ENCODE results near the gene UGT1A8. TPM values are rescaled to one million over a fixed set of nuclear protein-coding genes. Genes with fewer than 3 reads are reported as not detected.

The UGT1A8 gene
- polyA plus RNA-seq, 1 of the 3 experiments (the other 2 are of a cell fraction): not detected

DNA sequence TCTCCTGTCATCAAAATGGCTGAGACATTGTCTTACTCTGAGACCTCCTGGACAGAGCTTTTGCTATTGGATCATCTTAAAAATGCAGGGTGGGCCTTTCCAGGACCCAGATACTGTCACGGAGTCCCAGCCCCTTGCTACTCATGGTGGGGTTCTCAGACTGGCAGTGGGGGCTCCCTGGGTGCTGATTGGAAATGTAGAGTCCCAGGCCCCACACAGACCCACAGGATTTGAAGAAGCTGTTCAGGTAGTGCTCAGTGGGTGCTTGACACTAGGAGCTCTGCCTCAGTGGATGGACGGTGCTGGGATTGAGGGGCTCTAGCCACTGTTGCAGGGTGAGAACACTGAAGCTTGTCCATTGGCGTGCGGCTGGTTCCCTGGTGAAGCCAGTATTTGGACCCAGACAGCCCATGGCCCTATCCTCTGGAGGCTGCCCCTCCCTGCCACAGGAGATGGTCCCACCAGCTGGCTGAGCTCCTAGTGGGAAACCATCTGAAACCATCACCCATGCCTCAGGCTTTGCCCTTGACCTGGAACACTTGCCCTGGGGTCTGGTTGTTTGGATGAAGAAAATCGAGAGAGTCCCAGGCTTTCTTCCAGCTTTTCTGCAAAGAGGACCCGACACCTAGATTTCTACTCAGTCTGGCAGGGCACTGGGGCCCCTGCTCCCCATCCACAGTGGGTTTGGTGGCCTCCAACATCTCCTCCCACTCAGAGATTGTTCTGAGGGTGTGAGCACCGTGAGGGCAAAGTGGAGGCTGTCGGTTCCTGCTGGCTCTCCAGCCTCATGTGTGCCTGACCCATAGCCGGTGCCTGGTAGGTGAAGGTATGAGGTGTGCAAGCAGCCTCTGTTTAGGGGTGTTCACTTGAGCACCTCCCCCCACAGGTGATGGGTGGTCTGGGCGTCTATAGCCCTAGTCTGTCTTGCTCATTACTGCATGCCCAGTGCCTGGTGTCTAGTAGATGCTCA is 190.8 kb downstream of the UGT1A8 start:
- Histone ChIP-seq H3K4me1 (ENCODE audit: control insufficient read depth in 1 of 2, insufficient read depth in 2 of 2, low read depth in 1 of 2, low read length in 1 of 2) (no peaks in the 10 kb centered on the region), H3K9me3 (no peaks in the 10 kb centered on the region; the same call in 1 of the 2 replicates), H3K27me3 (ENCODE audit: insufficient read depth) (no peaks in the 10 kb centered on the region; the same call in 1 of the 2 replicates), H3K4me3 (ENCODE audit: low read depth in 2 of 2, low read length in 1 of 2) (no peak overlapping the region), H4K20me1 (ENCODE audit: insufficient read depth) (no peaks in the 10 kb centered on the region), H3K9ac (no peak overlapping the region), H3K36me3 (replicated peaks in 1 of 2; ENCODE audit: control insufficient read depth in 1 of 2, insufficient read depth in 2 of 2, low read length in 1 of 2) (no peaks in the 10 kb centered on the region), H2AFZ (ENCODE audit: low read depth) (no peak overlapping the region), H3K27ac (ENCODE audit: low read depth in 2 of 2, low read length in 1 of 2) (no peak overlapping the region), H3K4me2 (no peak overlapping the region), H3F3A (replicated peaks; ENCODE audit: insufficient read depth) (no peaks in the 10 kb centered on the region), H3K79me2 (ENCODE audit: insufficient read depth) (no peaks in the 10 kb centered on the region), H3K9me2 (no peaks in the 10 kb centered on the region)
- no peak for TF ChIP-seq RXRA (IDR thresholded peaks at IDR 0.05; ENCODE audit: borderline replicate concordance, low read depth)
- TF ChIP-seq CHD2 (IDR thresholded peaks at IDR 0.05; ENCODE audit: low read length, partially characterized antibody): no peak
- no peak for TF ChIP-seq TAF1 (IDR thresholded peaks at IDR 0.05; ENCODE audit: borderline replicate concordance, low read depth, low read length)
- no peak for TF ChIP-seq NRF1 (IDR thresholded peaks at IDR 0.05; ENCODE audit: low read depth, low read length)
- no peak for TF ChIP-seq YY1 (IDR thresholded peaks at IDR 0.05; ENCODE audit: low read depth)
- no peak for TF ChIP-seq RFX5 (IDR thresholded peaks at IDR 0.05; ENCODE audit: low read length)
- no peak for TF ChIP-seq SIN3A (IDR thresholded peaks at IDR 0.05; ENCODE audit: borderline replicate concordance, low read depth, low read length)
- 60% methylated on average over 5 of the region's 10 CpGs for WGBS (ENCODE audit: low lambda C conversion rate)
- DNase-seq: no peak
- CTCF ChIA-PET: interaction anchor here (0.6 kb wide), 1 partner anchor 454 kb away, joined by 3 read pairs; the partner anchor contains the start of gene DGKD
- POLR2A ChIA-PET: no interaction called here

DNA sequence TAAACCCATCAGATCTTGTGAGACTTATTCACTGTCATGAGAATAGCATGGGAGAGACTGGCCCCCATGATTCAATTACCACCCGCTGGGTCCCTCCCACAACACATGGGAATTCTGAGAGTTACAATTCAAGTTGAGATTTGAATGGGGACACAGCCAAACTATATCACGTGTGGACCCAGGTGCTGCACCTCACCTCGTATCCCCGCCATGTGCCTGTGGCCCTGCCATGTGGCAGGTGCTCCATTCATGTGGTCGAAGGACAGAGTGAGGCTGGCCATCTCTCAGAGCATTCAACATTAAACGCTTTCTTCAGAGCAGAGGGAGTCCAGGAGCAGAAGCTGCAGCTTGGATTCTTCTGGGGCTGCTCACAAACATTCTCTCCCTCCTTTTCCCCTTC is 193.0 kb downstream of the UGT1A8 start:
- H2AFZ ChIP-seq (ENCODE audit: low read depth): no peak overlapping the region
- 54% methylated on average over 6 of the region's 6 CpGs for WGBS (ENCODE audit: low lambda C conversion rate)
- no peaks in the 10 kb centered on the region for H3K4me1 ChIP-seq (ENCODE audit: control insufficient read depth in 1 of 2, insufficient read depth in 2 of 2, low read depth in 1 of 2, low read length in 1 of 2)
- no peaks in the 10 kb centered on the region for H3K36me3 ChIP-seq (replicated peaks in 1 of 2; ENCODE audit: control insufficient read depth in 1 of 2, insufficient read depth in 2 of 2, low read length in 1 of 2)
- H3F3A ChIP-seq (replicated peaks; ENCODE audit: insufficient read depth): no peaks in the 10 kb centered on the region
- H3K4me3 ChIP-seq (ENCODE audit: low read depth in 2 of 2, low read length in 1 of 2): no peak overlapping the region
- no peaks in the 10 kb centered on the region for H3K79me2 ChIP-seq (ENCODE audit: insufficient read depth)
- no peaks in the 10 kb centered on the region for H4K20me1 ChIP-seq (ENCODE audit: insufficient read depth)
- H3K9me2 ChIP-seq: no peaks in the 10 kb centered on the region
- POLR2A ChIA-PET: no interaction called here
- H3K27me3 ChIP-seq (ENCODE audit: insufficient read depth): no peaks in the 10 kb centered on the region; the same call in 1 of the 2 replicates
- CTCF ChIA-PET: no interaction called here
- no peak overlapping the region for H3K4me2 ChIP-seq
- no peak overlapping the region for H3K27ac ChIP-seq (ENCODE audit: low read depth in 2 of 2, low read length in 1 of 2)
- DNase-seq: no peak
- no peak overlapping the region for H3K9ac ChIP-seq
- H3K9me3 ChIP-seq: no peaks in the 10 kb centered on the region; the same call in 1 of the 2 replicates
- TF ChIP-seq, protein P1, sequence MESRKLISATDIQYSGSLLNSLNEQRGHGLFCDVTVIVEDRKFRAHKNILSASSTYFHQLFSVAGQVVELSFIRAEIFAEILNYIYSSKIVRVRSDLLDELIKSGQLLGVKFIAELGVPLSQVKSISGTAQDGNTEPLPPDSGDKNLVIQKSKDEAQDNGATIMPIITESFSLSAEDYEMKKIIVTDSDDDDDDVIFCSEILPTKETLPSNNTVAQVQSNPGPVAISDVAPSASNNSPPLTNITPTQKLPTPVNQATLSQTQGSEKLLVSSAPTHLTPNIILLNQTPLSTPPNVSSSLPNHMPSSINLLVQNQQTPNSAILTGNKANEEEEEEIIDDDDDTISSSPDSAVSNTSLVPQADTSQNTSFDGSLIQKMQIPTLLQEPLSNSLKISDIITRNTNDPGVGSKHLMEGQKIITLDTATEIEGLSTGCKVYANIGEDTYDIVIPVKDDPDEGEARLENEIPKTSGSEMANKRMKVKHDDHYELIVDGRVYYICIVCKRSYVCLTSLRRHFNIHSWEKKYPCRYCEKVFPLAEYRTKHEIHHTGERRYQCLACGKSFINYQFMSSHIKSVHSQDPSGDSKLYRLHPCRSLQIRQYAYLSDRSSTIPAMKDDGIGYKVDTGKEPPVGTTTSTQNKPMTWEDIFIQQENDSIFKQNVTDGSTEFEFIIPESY (IDR thresholded peaks at IDR 0.05; ENCODE audit: borderline replicate concordance, low read depth): no peak
- TF ChIP-seq RCOR1 (IDR thresholded peaks at IDR 0.05; ENCODE audit: low read length): no peak

Data from SK-N-SH (cell line).